ENCODE results near the gene EFCAB7.

The EFCAB7 gene

DNA sequence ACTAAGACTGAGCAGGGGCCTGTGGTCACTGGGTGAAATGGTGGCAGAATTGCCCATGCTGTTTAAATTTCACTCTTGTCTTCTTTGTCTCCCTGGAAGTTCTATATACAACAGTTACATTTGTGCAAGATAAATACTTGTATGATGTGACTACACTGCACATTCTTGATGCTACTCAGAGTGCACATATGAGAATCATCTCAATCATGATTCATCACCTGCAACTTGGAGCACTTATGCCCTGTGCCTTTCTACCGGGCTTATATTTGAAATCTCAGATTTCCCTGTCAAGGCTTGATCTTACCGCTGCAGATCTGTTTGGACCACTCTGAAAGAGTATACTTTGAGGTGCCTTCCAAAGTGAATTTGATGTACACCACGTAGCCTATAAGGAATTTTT, 80.5 kb downstream of the EFCAB7 start:
- no peak for DNase-seq (ENCODE audit: low spot score)

DNA sequence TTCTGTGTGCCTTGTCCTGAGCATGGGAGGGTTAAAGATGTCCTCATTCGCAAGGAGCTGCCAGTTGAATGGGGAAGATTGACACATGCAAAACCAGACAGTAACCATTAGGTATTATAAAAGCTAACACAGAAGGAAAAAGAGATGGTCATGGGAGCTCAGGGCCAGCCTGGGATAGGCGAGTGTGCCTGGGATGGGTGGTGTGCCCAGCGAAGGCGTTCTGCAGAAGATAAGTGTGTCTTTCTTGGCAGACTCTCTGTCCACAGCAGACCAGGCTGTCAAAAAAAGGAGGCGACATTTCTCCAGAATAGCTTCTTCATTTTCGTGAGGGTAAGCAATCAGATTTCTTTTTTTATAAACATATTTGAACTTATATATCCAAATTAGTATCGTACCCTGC, 84.0 kb downstream of the EFCAB7 start:
- DNase-seq (ENCODE audit: low spot score): no peak

DNA sequence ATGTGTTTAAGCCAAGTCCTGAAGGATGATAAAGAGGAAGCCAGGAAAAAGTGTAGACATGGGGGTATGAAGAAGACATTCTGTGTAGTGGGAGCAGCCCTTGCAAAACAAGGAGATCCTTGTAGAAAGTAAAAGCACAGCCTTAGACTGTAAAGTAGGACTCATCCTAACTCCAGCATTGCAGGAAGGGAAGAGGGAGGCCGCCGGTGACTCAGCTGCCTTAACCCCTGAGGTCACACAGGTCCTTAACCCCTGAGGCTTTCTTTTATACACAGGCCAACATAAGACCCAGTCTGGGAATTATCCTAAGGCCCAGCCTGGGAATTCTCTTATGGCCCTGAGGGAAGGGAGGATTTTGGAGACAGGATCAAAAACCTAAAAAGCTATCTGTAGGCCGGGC, 87.9 kb downstream of the EFCAB7 start:
- DNase-seq (ENCODE audit: low spot score): no peak

DNA sequence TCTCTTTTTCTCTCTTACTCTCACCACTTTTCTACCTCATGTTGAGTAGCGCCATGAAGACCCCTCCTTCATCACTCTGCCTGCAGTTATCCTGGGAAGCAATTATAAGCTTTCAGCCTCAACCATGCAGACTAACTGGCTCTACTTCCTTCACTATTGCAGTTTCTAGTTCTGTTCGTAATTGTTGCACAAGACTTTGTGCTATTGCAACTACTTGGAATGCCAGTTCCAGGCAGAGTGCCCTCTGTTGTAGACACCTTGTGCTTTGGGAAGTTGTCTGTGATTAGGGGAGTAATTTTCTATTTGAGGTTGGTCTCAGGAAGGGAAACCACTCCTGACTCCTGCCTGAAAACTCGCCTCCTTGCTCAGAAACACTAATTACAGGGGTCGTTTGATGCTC, 89.2 kb downstream of the EFCAB7 start:
- DNase-seq (ENCODE audit: low spot score): no peak

DNA sequence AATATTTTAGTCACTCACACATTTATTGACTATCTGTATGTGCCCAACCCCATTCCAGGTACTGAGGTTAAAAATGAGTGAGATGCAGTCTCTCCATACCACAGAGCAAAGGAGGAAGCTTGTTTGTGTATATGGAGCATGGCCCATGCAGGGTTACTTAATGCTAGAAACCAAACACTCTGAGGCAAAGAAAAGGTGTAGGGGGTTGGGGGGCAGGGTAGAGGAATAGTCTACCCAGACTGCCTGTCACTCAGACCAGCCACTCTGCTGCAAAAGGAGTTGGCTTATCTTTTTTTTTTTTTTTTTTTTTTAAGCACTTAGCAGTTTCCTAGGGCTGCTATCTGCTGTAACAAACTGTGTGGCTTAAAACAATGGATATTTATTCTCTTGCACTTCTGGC, 89.6 kb downstream of the EFCAB7 start:
- no peak for DNase-seq (ENCODE audit: low spot score)

DNA sequence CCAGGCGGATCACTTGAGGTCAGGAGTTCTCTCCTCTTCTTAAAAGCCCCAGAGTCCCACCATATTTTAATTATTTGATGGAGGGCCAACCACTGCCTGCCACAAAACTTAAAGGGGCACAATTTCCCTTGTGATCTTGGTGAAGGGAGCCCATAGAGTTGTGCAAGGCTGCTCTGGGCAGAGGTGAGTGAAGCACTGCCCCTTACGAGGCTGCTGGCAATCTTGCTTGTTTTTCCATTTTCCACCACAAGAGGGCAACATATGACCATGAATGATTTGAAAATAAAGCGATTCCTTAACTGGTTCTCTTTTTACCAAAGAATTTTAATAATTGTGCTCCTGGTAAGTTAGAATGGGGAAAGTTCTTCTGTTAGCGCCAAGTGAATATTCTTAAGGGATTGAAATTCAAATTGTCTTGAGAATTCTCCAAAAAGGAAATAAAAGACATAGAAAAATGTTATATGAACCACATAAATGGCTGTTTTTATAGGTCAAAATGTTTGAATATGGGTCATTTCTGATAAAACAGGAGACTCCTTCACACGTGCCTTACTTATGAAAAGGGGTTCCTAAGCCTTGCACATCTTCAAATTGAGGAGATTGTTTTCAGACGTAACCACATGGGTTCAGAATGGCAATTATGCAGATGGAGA, 92.6 kb downstream of the EFCAB7 start:
- DNase-seq (ENCODE audit: low spot score): peak; percentile 85

DNA sequence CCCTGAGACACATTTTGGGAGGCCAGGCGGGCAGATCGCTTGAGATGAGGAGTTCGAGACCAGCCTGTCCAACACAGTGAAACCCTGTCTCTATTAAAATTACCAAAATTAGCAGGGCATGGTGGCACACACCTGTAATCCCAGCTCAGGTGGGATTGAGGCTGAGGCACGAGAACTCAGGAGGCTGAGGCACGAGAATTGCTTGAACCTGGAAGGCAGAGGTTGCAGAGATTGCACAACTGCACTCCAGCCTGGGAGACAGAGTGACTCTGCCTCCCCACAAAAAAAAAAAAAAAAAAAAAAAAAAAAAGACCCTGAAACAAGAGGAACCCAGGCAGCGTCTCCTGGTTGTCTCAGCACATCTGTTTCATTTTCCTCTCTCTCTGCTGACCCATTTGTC, 94.1 kb downstream of the EFCAB7 start:
- DNase-seq (ENCODE audit: low spot score): no peak

DNA sequence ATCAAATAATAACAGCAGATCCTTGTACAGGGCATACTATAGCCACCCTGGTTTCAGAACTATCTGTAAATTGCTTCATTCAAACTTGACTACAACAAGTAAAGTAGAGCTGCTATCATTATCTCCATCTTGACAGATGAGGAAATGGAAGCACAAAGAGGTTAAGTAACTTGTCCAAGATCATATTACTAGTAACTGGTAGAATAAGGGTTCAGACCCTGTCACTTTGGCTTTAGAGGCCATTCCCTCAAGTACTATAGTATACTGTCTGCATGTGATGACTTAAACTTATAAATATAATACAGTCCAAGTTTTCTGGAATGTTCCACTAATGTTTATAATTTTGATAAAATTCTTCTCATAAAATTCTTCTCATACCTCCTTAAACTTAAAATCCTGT, 94.7 kb downstream of the EFCAB7 start:
- no peak for DNase-seq (ENCODE audit: low spot score)

DNA sequence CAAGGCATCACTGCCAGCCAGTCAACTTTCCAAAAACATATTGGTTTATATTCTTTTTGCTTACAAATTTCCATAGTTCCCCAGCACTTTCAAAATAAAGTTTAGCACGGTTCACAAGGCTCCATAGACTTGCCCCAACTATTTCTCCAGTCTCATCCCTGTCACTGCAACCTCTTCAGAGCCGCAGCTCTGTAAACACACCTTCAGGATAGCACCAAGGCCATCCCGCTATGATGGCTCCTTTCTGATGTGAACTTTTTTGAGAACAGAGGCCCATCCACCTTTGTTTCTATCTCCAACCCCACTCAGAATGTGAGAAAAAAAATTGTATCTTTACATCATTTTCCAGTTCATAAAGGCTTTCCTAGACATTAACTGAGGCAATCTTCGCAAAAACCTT, 96.2 kb downstream of the EFCAB7 start:
- no peak for DNase-seq (ENCODE audit: low spot score)

DNA sequence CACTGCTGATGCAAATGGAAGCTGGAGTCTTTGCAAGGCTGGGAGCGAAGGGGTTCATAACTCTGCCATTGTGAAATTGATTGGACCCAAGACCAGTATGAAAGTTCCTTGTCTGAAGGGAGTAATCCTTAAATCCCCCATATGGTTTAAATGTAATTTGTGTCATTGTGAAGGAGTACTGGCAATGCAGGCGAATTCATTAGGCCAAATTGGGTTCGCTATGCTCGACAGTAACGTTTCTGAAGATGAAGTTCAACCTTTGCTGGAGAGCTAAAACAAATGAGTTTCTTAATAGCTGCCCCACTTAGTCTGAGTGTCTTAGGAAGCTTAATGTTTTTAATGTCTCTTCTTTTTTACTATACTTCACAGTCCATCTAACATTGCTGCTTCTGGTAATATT, 97.3 kb downstream of the EFCAB7 start:
- no peak for DNase-seq (ENCODE audit: low spot score)

DNA sequence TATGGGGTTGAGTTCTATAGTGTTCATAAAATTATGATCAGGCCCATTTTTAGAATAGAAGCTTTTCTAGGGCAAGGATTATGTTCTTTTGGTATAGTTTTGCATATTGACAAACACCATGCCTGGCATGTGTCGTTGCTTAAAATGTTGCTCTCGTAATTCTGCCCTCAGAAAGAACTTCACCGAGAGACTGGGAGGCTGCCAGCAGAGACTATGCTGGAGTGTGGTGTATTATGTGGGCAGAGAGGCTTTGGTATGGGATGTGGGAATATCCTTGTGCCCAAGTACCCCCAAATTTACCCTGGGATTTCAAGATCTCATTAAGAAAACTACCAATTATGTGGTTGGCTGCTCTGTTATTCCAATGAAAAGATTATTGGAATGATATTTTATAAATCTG, 97.8 kb downstream of the EFCAB7 start:
- no peak for DNase-seq (ENCODE audit: low spot score)

DNA sequence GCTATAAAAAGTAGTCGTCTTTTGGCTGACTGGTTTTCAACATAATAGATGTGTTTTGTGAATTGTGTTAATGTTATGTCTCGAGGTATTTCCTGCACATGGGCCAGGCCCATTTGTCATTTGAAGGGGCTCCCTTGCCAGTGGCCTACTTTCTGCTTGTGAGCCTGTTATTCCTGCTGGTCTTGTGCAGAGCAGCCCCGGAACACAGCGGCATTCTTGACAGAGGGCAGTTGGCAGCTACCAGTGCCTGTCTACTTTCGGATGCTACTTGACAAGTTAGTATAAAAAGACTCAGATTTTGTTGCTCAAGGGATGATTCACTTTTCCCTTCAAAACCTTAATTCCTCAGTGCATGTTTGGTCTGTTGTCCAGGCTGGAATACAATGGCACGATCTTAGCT, 98.4 kb downstream of the EFCAB7 start:
- no peak for DNase-seq (ENCODE audit: low spot score)

Measured in CD4-positive, alpha-beta T cell treated with Interleukin-15 for 4 hours (primary cell).